Liver (tissue), 9 donors: ENCODE results near the gene SEC22C. TPM values are rescaled to one million over a fixed set of nuclear protein-coding genes. Genes with fewer than 3 reads are reported as not detected.
A peak's percentile ranks its signal among the peaks of the same experiment; 100 is the strongest.
"Not testable (repeated sequence)": the region's sequence is repeated elsewhere in the genome, so short reads cannot be mapped to it uniquely, and the experiment has no call there.

Experiments
- DNase-seq: peaks from one replicate; pipeline ENCODE4 v3.0.0-alpha.2; 2017; ENCODE audit warnings: low spot score
- H3K27ac ChIP-seq, 2 donors: one replicate each; pipeline ENCODE4 v1.7.0; 2013; ENCODE audit warnings: inconsistent platforms in 2 of 2, low read length in 2 of 2, control low read depth in 1 of 2, low read depth in 1 of 2, mild to moderate bottlenecking in 1 of 2
- H3K27me3 ChIP-seq, 4 donors: one replicate each; pipeline versions ENCODE4 v1.6.1 to v1.7.0; 2013; ENCODE audit warnings: low read length in 3 of 4, inconsistent platforms in 1 of 4, mild to moderate bottlenecking in 1 of 4, moderate library complexity in 1 of 4; ENCODE audit not compliant: control insufficient read depth in 4 of 4, insufficient read depth in 4 of 4
- H3K36me3 ChIP-seq, 4 donors: one replicate each; pipeline versions ENCODE4 v1.6.1 to v1.7.0; 2013; ENCODE audit warnings: low read length in 3 of 4, mild to moderate bottlenecking in 3 of 4, low read depth in 1 of 4, moderate library complexity in 1 of 4; ENCODE audit not compliant: control insufficient read depth in 4 of 4, insufficient read depth in 3 of 4
- H3K4me1 ChIP-seq, 4 donors: one replicate each; pipeline versions ENCODE4 v1.6.1 to v1.7.0; 2013; ENCODE audit warnings: low read length in 3 of 4, mild to moderate bottlenecking in 3 of 4, moderate library complexity in 1 of 4; ENCODE audit not compliant: control insufficient read depth in 4 of 4, insufficient read depth in 4 of 4
- H3K4me3 ChIP-seq, 3 donors: one replicate each; pipeline versions ENCODE4 v1.6.1 to v1.7.0; 2013; ENCODE audit warnings: low read length in 3 of 3, control low read depth in 1 of 3, low read depth in 1 of 3, mild to moderate bottlenecking in 1 of 3
- H3K9ac ChIP-seq, 2 donors: one replicate each; pipeline ENCODE4 v1.7.0; 2013; ENCODE audit warnings: low read length in 2 of 2, mild to moderate bottlenecking in 2 of 2, moderate library complexity in 2 of 2, control low read depth in 1 of 2, low read depth in 1 of 2
- H3K9me3 ChIP-seq, 4 donors: one replicate each; pipeline versions ENCODE4 v1.6.1 to v1.7.0; 2013; ENCODE audit warnings: low read length in 3 of 4; ENCODE audit not compliant: control insufficient read depth in 4 of 4
- CTCF ChIP-seq: fragments of 150-350 bp; IDR thresholded peaks from 2 replicates; pipeline ENCODE4 v1.5.1; 2017; ENCODE audit warnings: improper control_type of control experiment, low read depth, low read length; ENCODE audit not compliant: missing input control
- EGR1 ChIP-seq, 2 donors: IDR thresholded peaks; 2 replicates each; pipeline ENCODE4 v1.6.1; 2016 to 2018; ENCODE audit warnings: antibody characterized with exemption in 2 of 2, low read depth in 2 of 2
- HNF4A ChIP-seq, 2 donors: conservative IDR thresholded peaks; 2 replicates each; pipeline ENCODE4 v1.6.1; 2016; ENCODE audit warnings: antibody characterized with exemption in 2 of 2, mild to moderate bottlenecking in 2 of 2
- HNF4G ChIP-seq: IDR thresholded peaks from 2 replicates; pipeline ENCODE4 v1.6.1; 2016; ENCODE audit warnings: antibody characterized with exemption
- JUND ChIP-seq, 2 donors: IDR thresholded peaks; 2 replicates each; pipeline ENCODE4 v1.6.1; 2016; ENCODE audit warnings: antibody characterized with exemption in 2 of 2
- MAX ChIP-seq: IDR thresholded peaks from 2 replicates; pipeline ENCODE4 v1.6.1; 2016; ENCODE audit warnings: antibody characterized with exemption
- NR2F2 ChIP-seq: IDR thresholded peaks from 2 replicates; pipeline ENCODE4 v1.6.1; 2016; ENCODE audit warnings: antibody characterized with exemption
- RAD21 ChIP-seq, 2 donors: IDR thresholded peaks; 2 replicates each; pipeline ENCODE4 v1.6.1; 2016; ENCODE audit warnings: antibody characterized with exemption in 2 of 2, mild to moderate bottlenecking in 2 of 2
- REST ChIP-seq: IDR thresholded peaks from 2 replicates; pipeline ENCODE4 v1.6.1; 2016; ENCODE audit warnings: antibody characterized with exemption, mild to moderate bottlenecking
- SP1 ChIP-seq: IDR thresholded peaks from 2 replicates; pipeline ENCODE4 v1.6.1; 2018; ENCODE audit warnings: antibody characterized with exemption, mild to moderate bottlenecking
- TAF1 ChIP-seq: conservative IDR thresholded peaks from 2 replicates; pipeline ENCODE4 v1.6.1; 2016; ENCODE audit warnings: antibody characterized with exemption, mild to moderate bottlenecking
- YY1 ChIP-seq: IDR thresholded peaks from 2 replicates; pipeline ENCODE4 v1.6.1; 2016; ENCODE audit warnings: antibody characterized with exemption, mild to moderate bottlenecking
- WGBS: extraction: QIAGEN DNeasy Blood & Tissue Kit; methylation state at CpG from one replicate; pipeline ENCODE4 v1.1.7; 2013; 5-methylcytosine and 5-hydroxymethylcytosine counted together
- polyA plus RNA-seq, 2 donors: library from polyadenylated mRNA; stranded (reverse) in 1 of 2; unstranded in 1 of 2; fragments of 200-250 nt in 1 of 2; fragments of >200 nt in 1 of 2; fragmentation: Nextera tagmentation in 1 of 2; extraction: Ambion mirVana in 1 of 2; gene quantifications; one replicate each; pipeline versions ENCODE4 v1.2.1 to v1.2.3, GENCODE V29; 2013 to 2015
- total RNA-seq, 2 donors: library from RNA; depleted of rRNA; stranded (reverse); fragments of >200 nt; gene quantifications; one replicate each; pipeline ENCODE4 v1.2.3, GENCODE V29; 2014
- donor health status: healthy.
- donor health status: healthy.
- donor health status: healthy.
- donor health status: healthy.
- donor health status: healthy.

Gene SEC22C
- total and polyA plus RNA-seq, 4 donors, result 14.5 to 48.5 (median 17.8) TPM

DNA sequence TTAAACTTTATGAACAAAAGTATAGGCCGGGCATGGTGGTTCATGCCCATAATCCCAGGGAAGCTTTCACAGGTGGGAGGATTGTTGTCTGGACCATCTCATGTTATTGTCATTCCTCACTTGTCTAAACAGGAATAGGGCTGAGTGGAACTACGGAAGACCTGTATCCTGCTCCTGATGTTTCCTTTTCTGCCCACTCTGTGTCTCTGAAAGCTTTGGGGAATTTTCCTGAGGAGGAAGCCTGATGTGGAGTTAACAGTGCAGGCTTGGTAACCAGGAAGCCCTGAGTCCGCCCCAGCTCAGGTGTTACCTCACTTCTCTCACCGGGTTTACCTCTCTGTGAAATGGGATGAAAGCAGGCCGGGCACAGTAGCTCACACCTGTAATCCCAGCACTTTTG is 6.9 kb upstream of the SEC22C start:
- Histone ChIP-seq H3K27ac (no peak overlapping the region), H3K4me3 (no peak overlapping the region), H3K36me3 (peaks cover 0 to 2% (median 0%) of the 10 kb centered on the region in 4 donors), H3K9ac (no peak overlapping the region), H3K9me3 (no peaks in the 10 kb centered on the region), H3K27me3 (no peaks in the 10 kb centered on the region), H3K4me1 (peaks cover 4 to 14% (median 5%) of the 10 kb centered on the region in 4 donors)
- DNase-seq, result no peak
- 83% methylated on average over 5 of the region's 5 CpGs for WGBS
- no peak for TF ChIP-seq SP1
- TF ChIP-seq HNF4G, result no peak
- TF ChIP-seq HNF4A (conservative IDR thresholded peaks at IDR 0.05), result no peak
- no peak for TF ChIP-seq NR2F2
- TF ChIP-seq CTCF, result no peak

DNA sequence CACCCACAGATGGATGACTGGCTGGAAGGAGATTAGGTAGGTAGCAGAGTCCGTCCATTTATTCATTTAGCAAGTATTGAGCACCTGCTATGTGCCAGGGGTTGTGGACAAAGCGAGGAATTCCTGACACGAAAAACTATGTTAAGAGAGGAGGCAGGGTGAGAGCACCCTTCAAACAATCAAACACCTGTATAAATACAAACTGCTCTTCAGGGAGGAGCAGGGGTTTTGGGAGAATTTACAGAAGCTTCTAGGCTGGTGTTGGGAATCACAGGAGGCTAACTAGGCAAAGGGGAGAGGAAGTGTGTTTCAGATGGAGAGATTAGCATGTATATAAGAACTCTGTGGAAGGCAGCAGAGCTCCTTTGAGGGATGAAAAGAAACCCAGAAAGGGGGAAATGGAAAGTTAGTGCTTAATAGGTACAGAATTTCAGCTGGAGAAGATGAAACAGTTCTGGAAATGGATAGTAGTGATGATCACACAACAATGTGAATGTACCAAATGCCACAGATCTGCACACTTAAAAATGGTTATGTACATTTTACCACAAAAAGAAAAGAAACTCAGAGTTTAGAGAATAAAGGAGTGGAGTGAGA is 805 bp upstream of the SEC22C start:
- Histone ChIP-seq H3K27me3 (no peaks in the 10 kb centered on the region), H3K9ac (peak overlapping the region in 1 of 2 donors; percentile 5), H3K27ac (peak overlapping the region; percentile 62 to 74), H3K36me3 (no peaks in the 10 kb centered on the region), H3K4me3 (peak overlapping the region; percentile 52 to 78 (median 77)), H3K4me1 (peaks cover 4 to 19% (median 16%) of the 10 kb centered on the region in 4 donors), H3K9me3 (no peaks in the 10 kb centered on the region)
- TF ChIP-seq JUND (IDR thresholded peaks at IDR 0.05), result no peak
- no peak for TF ChIP-seq REST
- peak; percentile 8 for TF ChIP-seq YY1
- WGBS, result 3% methylated on average over 3 of the region's 3 CpGs
- DNase-seq, result no peak

GRCh38 chr3:42581400-42581708 is 413 bp downstream of the SEC22C start:
- no peaks in the 10 kb centered on the region for H3K36me3 ChIP-seq
- WGBS, result under 1% methylated on average over 11 of the region's 11 CpGs
- TF ChIP-seq HNF4G (no peak), EGR1 (IDR thresholded peaks at IDR 0.05; ENCODE audit: low read depth in 2 of 2) (no peak), HNF4A (conservative IDR thresholded peaks at IDR 0.05) (no peak), REST (no peak), RAD21 (IDR thresholded peaks at IDR 0.05) (no peak), MAX (no peak), TAF1 (no peak), CTCF (no peak), YY1 (no peak)
- no peaks in the 10 kb centered on the region for H3K27me3 ChIP-seq
- no peaks in the 10 kb centered on the region for H3K9me3 ChIP-seq
- peaks cover 4 to 19% (median 16%) of the 10 kb centered on the region in 4 donors for H3K4me1 ChIP-seq
- no peak for DNase-seq
- peak overlapping the region; percentile 52 to 78 (median 77) for H3K4me3 ChIP-seq
- H3K9ac ChIP-seq, result peak overlapping the region; percentile 50 to 62
- H3K27ac ChIP-seq, result peak overlapping the region; percentile 62 to 74

GRCh38 chr3:42579346-42579745 is 2.4 kb downstream of the SEC22C start:
- not testable (repeated sequence) for H3K27me3 ChIP-seq, H3K27ac ChIP-seq, DNase-seq, H3K9me3 ChIP-seq, H3K9ac ChIP-seq, H3K4me3 ChIP-seq, H3K36me3 ChIP-seq
- 98% methylated on average over 4 of the region's 4 CpGs for WGBS
- H3K4me1 ChIP-seq, result peaks cover 4 to 19% (median 16%) of the 10 kb centered on the region in 4 donors
